GM12872 (cell line): ENCODE measurements around the gene RHOA.

Experiments
- CTCF ChIP-seq: IDR thresholded peaks from 3 replicates; pipeline ENCODE4 v1.5.1; 2011; ENCODE audit warnings: low read depth, mild to moderate bottlenecking, low read length, moderate library complexity; ENCODE audit not compliant: insufficient read depth

RHOA gene

GRCh38 chr3:49377483-49377882 lies 34.3 kb downstream of the RHOA start:
- no peak for TF ChIP-seq CTCF

GRCh38 chr3:49371946-49372345 lies 39.8 kb downstream of the RHOA start:
- no peak for TF ChIP-seq CTCF

- no peak for TF ChIP-seq CTCF
Measured at GRCh38 chr3:49370585-49371290, 41.0 kb downstream of the RHOA start.

DNA sequence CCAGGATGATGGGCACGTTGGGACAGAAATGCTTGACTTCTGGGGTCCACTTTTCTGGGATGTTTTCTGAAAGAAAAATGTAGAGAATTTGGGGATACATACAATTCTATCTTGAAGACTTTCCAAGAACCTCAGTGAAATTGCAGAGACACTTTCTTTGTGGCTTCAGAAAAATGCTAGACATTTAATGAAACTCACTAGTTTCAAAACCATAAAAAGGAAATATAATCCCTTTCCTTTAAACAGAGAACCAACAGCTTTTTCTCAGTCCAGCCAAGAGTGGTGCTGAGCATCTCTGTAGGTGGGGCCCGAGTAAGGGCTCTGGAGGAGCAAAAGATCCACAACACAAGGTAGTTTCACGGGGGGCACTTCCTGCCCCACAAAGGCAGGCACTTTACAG lies 49.2 kb downstream of the RHOA start:
- TF ChIP-seq CTCF, result no peak

DNA sequence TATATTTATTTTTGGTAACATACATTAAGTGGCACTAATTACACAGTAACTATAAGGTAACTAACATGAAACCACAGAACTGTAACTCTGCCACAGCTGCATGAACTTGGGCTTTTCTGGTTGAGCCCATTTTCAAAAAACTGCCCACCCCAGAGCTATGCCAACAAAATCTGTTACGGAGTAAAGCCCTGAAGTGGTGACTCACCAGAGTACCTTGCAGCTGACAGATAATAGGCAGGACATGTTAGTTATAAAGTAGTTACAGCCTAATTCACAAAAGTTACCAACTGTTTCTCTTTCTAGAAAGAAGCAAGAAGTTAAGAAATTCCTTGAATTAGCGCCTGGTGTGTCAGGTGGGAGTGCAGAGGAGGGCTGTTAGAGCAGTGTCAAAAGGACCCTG lies 52.2 kb downstream of the RHOA start:
- no peak for TF ChIP-seq CTCF

- no peak for TF ChIP-seq CTCF
Measured at GRCh38 chr3:49358884-49359225, 52.9 kb downstream of the RHOA start.

DNA sequence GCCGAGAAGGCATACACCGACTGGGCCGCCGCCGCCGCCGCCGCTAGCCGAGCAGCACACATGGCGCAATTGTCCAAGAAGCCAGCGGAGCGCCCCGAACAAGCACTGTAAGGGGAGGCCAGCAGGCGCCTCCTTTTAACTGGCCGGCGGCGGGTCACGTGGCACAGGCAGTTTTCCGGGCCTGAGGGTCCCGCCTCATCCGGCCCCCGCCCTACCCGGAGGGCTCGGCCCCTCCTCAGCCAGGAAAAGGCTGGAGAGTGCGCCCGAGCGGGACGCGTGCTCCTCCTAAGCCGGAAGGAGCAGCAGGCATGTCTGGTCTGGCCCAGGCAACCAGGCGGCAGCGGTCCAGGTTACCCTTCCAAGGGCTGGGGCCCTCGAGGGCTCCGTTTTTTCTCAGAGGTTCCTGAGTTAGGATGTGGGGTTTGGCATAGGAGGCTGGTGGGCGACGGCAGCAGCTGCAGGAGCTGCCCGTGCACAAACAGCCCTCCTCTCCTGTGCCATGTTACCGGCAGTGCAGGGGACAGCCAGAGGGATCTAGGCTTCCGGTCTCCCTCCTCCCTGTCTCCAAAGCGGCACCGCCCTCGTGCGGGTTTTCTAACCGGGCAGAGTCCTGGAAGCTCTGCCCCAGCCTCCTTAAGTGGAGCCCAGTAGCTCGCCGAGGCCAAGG lies 53.4 kb downstream of the RHOA start, which contains the start of gene GPX1:
Gene GPX1 (minus strand): TSS at position 137 of the 667 bp plus-strand sequence. CDS start 75 bp downstream, at position 62.
- no peak for TF ChIP-seq CTCF
